ENCODE measurements around the gene TMEM272.

TMEM272 gene, protein sequence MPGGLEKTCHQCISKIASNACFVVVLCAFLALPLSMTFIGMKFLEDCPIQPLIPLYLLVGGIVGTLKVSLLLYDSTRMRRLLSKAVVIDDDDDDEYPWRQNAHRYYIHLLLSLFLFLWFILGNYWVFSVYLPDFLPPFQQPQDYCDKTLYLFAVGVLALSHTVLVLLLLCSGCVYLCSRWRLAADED

DNA sequence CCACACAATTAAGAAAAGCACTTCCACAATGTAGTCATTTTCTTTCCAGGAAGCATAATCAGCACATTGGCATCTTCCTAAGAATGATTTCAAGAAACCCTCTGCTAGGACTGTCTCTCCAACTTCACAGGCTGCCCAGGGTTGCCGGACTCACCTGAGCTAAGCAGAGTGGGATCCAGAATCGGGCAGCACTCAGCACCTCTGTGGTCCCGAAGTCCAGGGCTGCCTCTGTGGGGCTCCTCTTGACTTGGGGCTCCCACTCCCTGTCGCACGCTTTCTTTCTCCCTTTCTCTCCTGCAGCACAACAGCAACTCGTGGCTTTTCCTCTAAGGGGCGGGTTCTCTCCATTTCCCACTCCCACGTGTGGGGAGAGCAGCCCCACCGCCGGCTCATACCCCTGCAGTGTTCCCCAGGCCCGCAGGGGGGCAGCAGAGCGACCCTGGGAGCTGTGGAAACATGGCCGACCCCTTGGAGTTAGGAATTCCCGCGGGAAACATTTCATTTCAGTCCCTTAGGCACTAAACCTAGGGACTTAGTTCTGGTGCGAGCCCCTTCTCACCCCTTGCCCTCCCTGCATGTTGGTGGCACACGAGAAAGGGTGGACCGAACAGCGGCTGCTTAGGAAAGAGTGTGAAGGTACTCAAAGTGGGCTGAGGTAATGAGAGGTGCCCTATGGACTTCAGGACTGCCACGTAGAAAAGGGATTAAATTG is at the start of gene TMEM272:
TSS of gene TMEM272 (minus strand) at position 316 of the 712 bp plus-strand sequence. CDS start 6,647 bp downstream, outside the sequence.
- Histone ChIP-seq H3K4me3 (ENCODE audit: low read length in 2 of 2) (peak within 1 kb of the TSS; percentile 45 to 47), H3K9me3 (ENCODE audit: control insufficient read depth in 2 of 2, low read length in 2 of 2) (no peaks in the 10 kb centered on the region), H3K27me3 (ENCODE audit: control insufficient read depth in 2 of 2, insufficient read depth in 2 of 2, low read length in 2 of 2) (peaks cover 0 to 2% of the 10 kb centered on the region in 2 donors), H3K9ac (ENCODE audit: low read depth in 1 of 2, low read length in 2 of 2) (no peak within 1 kb of the TSS), H3K27ac (ENCODE audit: low read depth in 2 of 2, low read length in 2 of 2) (no peak within 1 kb of the TSS), H3K36me3 (ENCODE audit: control insufficient read depth in 2 of 2, insufficient read depth in 2 of 2, low read length in 2 of 2) (no peaks in the 10 kb centered on the region), H3K4me1 (ENCODE audit: control insufficient read depth in 2 of 2, insufficient read depth in 2 of 2, low read length in 2 of 2) (peaks cover 0 to 6% of the 10 kb centered on the region in 2 donors)

DNA sequence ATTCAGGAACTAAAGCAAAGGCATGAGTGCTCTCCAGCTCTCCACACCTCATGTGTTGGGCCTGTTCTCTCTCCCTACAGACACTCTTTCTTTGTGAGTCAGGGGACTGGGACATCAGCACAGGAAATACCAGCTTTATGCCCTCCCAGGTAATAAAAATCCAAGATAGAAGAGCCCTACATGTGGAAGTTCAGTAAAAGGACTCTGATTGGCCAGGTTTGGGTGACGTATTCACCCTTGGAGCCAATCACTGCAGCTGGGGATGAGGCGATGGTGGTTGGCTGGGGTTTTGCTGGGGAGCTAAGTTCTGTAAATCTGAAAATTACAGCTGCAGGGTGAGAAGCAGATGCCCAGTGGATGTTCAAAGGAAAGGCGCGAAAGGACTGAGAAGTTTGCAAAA is 49.3 kb upstream of the TMEM272 start:
- no peak overlapping the region for H3K9ac ChIP-seq (ENCODE audit: low read depth in 1 of 2, low read length in 2 of 2)
- no peak overlapping the region for H3K27ac ChIP-seq (ENCODE audit: low read depth in 2 of 2, low read length in 2 of 2)
- no peaks in the 10 kb centered on the region for H3K36me3 ChIP-seq (ENCODE audit: control insufficient read depth in 2 of 2, insufficient read depth in 2 of 2, low read length in 2 of 2)
- no peaks in the 10 kb centered on the region for H3K27me3 ChIP-seq (ENCODE audit: control insufficient read depth in 2 of 2, insufficient read depth in 2 of 2, low read length in 2 of 2)
- peaks cover 0 to 6% of the 10 kb centered on the region in 2 donors for H3K4me1 ChIP-seq (ENCODE audit: control insufficient read depth in 2 of 2, insufficient read depth in 2 of 2, low read length in 2 of 2)
- no peaks in the 10 kb centered on the region for H3K9me3 ChIP-seq (ENCODE audit: control insufficient read depth in 2 of 2, low read length in 2 of 2)
- no peak overlapping the region for H3K4me3 ChIP-seq (ENCODE audit: low read length in 2 of 2)

DNA sequence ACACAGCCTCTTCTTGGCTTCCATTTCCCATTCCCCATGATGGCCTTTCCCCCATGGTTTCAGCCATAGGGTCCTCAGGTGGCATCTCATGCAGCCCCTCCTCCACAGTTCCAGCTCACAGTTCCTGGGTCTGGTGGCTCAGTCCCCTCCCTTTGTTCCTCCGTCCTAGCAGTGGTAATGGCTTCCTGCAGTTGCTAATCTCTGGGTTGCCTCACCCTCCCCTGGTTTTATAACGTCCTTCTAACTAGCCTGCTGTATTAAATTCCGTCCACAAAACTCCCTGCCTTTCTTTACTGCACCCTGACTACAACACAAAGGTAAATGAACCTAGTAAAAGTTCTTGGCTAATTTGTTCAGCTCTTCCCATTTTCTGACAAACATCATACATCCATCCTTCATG is 47.7 kb upstream of the TMEM272 start:
- no peak overlapping the region for H3K27ac ChIP-seq (ENCODE audit: low read depth in 2 of 2, low read length in 2 of 2)
- no peaks in the 10 kb centered on the region for H3K36me3 ChIP-seq (ENCODE audit: control insufficient read depth in 2 of 2, insufficient read depth in 2 of 2, low read length in 2 of 2)
- H3K4me3 ChIP-seq (ENCODE audit: low read length in 2 of 2) = no peak overlapping the region
- no peak overlapping the region for H3K9ac ChIP-seq (ENCODE audit: low read depth in 1 of 2, low read length in 2 of 2)
- H3K27me3 ChIP-seq (ENCODE audit: control insufficient read depth in 2 of 2, insufficient read depth in 2 of 2, low read length in 2 of 2) = no peaks in the 10 kb centered on the region
- no peaks in the 10 kb centered on the region for H3K9me3 ChIP-seq (ENCODE audit: control insufficient read depth in 2 of 2, low read length in 2 of 2)
- H3K4me1 ChIP-seq (ENCODE audit: control insufficient read depth in 2 of 2, insufficient read depth in 2 of 2, low read length in 2 of 2) = peaks cover 0 to 6% of the 10 kb centered on the region in 2 donors

DNA sequence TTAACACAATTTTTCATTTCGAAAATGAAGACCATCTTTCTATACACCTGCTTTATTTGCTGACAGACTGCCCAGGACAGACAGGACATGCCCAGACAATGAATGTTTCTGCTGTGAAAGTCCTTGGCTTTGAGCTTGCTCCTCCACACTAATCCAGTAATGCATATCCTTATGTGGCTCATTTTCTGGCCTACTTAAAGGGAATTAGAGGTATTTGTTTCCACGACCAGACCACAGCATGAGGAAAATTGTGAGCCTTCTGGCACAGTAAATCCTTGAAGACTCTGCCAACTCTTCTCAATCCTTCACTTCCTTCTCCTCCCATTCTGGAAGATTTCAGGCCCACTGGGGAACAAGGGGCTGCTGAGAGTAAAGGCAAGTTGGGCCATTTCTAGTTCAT is 42.5 kb upstream of the TMEM272 start:
- Histone ChIP-seq H3K9ac (ENCODE audit: low read depth in 1 of 2, low read length in 2 of 2) (no peak overlapping the region), H3K9me3 (ENCODE audit: control insufficient read depth in 2 of 2, low read length in 2 of 2) (no peaks in the 10 kb centered on the region), H3K27me3 (ENCODE audit: control insufficient read depth in 2 of 2, insufficient read depth in 2 of 2, low read length in 2 of 2) (no peaks in the 10 kb centered on the region), H3K4me3 (ENCODE audit: low read length in 2 of 2) (no peak overlapping the region), H3K36me3 (ENCODE audit: control insufficient read depth in 2 of 2, insufficient read depth in 2 of 2, low read length in 2 of 2) (no peaks in the 10 kb centered on the region), H3K27ac (ENCODE audit: low read depth in 2 of 2, low read length in 2 of 2) (no peak overlapping the region), H3K4me1 (ENCODE audit: control insufficient read depth in 2 of 2, insufficient read depth in 2 of 2, low read length in 2 of 2) (peaks cover 0 to 4% of the 10 kb centered on the region in 2 donors)

DNA sequence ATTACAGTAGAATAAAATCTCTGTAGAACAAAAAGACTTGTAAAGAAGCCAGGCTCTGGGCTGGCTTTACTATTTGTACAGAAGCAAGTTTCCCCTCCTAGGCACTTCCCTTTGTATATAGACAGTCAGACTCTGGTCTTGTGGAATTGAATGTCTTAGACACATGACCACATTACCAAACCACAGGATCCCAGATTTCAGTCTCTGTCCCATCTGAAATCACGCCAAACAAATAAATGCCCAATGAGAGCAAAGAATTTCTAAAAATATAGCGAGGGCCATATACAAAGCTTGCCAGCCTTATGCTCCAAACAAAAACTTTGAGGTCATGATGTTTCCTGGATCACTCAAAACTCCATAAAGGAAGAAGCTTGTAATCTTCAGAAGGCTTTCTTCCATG is 40.7 kb upstream of the TMEM272 start:
- Histone ChIP-seq H3K9ac (ENCODE audit: low read depth in 1 of 2, low read length in 2 of 2) (no peak overlapping the region), H3K4me3 (ENCODE audit: low read length in 2 of 2) (no peak overlapping the region), H3K27me3 (ENCODE audit: control insufficient read depth in 2 of 2, insufficient read depth in 2 of 2, low read length in 2 of 2) (no peaks in the 10 kb centered on the region), H3K27ac (ENCODE audit: low read depth in 2 of 2, low read length in 2 of 2) (no peak overlapping the region), H3K4me1 (ENCODE audit: control insufficient read depth in 2 of 2, insufficient read depth in 2 of 2, low read length in 2 of 2) (no peaks in the 10 kb centered on the region), H3K36me3 (ENCODE audit: control insufficient read depth in 2 of 2, insufficient read depth in 2 of 2, low read length in 2 of 2) (no peaks in the 10 kb centered on the region), H3K9me3 (ENCODE audit: control insufficient read depth in 2 of 2, low read length in 2 of 2) (no peaks in the 10 kb centered on the region)

DNA sequence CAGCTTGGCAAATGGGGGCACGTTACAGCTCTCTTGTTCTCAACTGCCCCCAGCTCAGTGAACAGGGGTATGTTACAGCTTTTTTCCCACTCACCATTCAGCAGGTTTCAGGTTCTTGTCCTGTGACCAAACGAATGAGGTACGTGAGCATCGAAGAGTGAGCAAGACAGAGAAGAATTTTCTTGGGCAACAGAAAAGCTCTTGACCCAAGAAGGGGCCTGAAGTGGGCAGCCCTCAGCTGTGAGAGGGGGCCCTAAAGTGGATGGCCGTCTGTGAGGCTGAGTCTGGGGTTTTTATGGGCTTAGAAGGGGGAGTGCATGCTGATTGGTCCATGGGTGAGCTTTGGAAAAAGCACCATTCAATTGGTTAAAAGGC is 38.2 kb upstream of the TMEM272 start:
- Histone ChIP-seq H3K27ac (ENCODE audit: low read depth in 2 of 2, low read length in 2 of 2) (no peak overlapping the region), H3K27me3 (ENCODE audit: control insufficient read depth in 2 of 2, insufficient read depth in 2 of 2, low read length in 2 of 2) (no peaks in the 10 kb centered on the region), H3K36me3 (ENCODE audit: control insufficient read depth in 2 of 2, insufficient read depth in 2 of 2, low read length in 2 of 2) (no peaks in the 10 kb centered on the region), H3K9me3 (ENCODE audit: control insufficient read depth in 2 of 2, low read length in 2 of 2) (no peaks in the 10 kb centered on the region), H3K4me1 (ENCODE audit: control insufficient read depth in 2 of 2, insufficient read depth in 2 of 2, low read length in 2 of 2) (no peaks in the 10 kb centered on the region), H3K9ac (ENCODE audit: low read depth in 1 of 2, low read length in 2 of 2) (no peak overlapping the region), H3K4me3 (ENCODE audit: low read length in 2 of 2) (no peak overlapping the region)

DNA sequence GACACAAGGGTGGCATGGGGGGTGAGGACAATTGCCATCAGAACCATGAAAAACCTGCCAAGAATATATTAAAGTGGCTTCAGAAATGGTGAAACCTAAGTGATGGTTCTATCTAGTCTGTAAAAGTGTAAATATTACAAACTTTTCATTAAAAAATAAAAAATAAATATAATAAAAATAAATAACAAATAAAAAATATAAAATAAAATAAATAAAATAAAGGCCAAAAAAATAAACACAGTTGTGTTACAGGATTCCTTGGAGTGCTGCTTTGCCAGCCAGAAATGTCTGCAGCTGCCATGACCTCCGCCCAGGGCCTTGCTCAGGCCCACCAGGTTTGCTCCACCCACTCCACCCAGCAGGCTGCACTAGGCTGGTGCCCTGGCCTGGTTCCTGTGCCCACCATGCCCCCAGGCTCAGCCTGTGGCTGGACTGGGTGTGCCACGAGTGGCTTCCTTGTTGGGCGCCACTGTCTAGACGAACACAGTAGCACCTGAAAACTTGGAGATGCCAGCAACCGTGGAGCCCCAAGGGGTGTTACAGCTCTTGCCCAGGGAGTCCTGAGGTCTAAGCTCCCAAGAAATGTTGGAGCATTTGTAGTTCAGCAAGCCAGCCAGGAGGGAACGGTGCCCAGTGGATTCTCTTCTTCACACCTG is 37.7 kb upstream of the TMEM272 start:
- no peak overlapping the region for H3K4me3 ChIP-seq (ENCODE audit: low read length in 2 of 2)
- no peak overlapping the region for H3K9ac ChIP-seq (ENCODE audit: low read depth in 1 of 2, low read length in 2 of 2)
- H3K4me1 ChIP-seq (ENCODE audit: control insufficient read depth in 2 of 2, insufficient read depth in 2 of 2, low read length in 2 of 2) = no peaks in the 10 kb centered on the region
- H3K9me3 ChIP-seq (ENCODE audit: control insufficient read depth in 2 of 2, low read length in 2 of 2) = no peaks in the 10 kb centered on the region
- no peak overlapping the region for H3K27ac ChIP-seq (ENCODE audit: low read depth in 2 of 2, low read length in 2 of 2)
- H3K36me3 ChIP-seq (ENCODE audit: control insufficient read depth in 2 of 2, insufficient read depth in 2 of 2, low read length in 2 of 2) = no peaks in the 10 kb centered on the region
- no peaks in the 10 kb centered on the region for H3K27me3 ChIP-seq (ENCODE audit: control insufficient read depth in 2 of 2, insufficient read depth in 2 of 2, low read length in 2 of 2)

DNA sequence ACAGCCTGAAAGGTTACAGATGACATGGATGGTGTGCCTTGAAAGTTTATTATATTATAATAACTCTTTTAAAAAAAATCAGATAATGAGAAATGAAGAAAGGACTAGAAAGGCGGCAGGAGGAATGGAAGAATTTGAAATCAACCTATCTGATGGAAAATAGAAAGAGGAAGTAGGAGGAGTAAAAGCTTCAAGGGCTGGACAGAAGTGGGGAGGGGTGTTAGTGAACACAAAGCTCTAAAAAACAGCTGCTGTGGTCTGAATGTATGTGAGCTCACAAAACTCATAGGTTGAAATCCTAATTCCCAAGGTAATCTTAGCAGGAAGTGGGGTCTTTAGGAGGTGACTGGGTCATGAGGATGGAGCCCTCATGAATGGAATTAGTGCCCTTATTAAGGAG is 36.3 kb upstream of the TMEM272 start:
- no peaks in the 10 kb centered on the region for H3K4me1 ChIP-seq (ENCODE audit: control insufficient read depth in 2 of 2, insufficient read depth in 2 of 2, low read length in 2 of 2)
- no peaks in the 10 kb centered on the region for H3K36me3 ChIP-seq (ENCODE audit: control insufficient read depth in 2 of 2, insufficient read depth in 2 of 2, low read length in 2 of 2)
- H3K27ac ChIP-seq (ENCODE audit: low read depth in 2 of 2, low read length in 2 of 2) = no peak overlapping the region
- no peak overlapping the region for H3K4me3 ChIP-seq (ENCODE audit: low read length in 2 of 2)
- no peaks in the 10 kb centered on the region for H3K9me3 ChIP-seq (ENCODE audit: control insufficient read depth in 2 of 2, low read length in 2 of 2)
- H3K27me3 ChIP-seq (ENCODE audit: control insufficient read depth in 2 of 2, insufficient read depth in 2 of 2, low read length in 2 of 2) = no peaks in the 10 kb centered on the region
- H3K9ac ChIP-seq (ENCODE audit: low read depth in 1 of 2, low read length in 2 of 2) = no peak overlapping the region

DNA sequence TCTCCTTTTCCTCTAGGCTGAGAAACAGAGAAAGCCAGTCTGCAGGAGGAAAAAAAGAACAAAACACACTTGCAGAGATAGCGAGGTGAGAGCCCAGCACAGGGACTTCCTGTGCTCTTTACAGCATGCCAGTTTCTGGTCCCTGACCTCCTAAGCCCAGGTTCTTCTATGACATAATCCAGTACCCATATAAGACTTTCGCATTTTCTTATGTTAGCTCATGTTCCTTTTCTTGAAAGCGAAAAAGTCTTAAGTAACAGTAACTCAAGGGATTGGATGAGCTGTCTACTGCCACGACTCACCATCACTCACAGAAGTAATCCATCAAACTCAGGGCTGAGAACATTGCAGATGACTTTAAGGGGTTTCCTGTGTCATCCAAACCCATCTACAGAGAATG is 34.2 kb upstream of the TMEM272 start:
- H3K9ac ChIP-seq (ENCODE audit: low read depth in 1 of 2, low read length in 2 of 2) = no peak overlapping the region

DNA sequence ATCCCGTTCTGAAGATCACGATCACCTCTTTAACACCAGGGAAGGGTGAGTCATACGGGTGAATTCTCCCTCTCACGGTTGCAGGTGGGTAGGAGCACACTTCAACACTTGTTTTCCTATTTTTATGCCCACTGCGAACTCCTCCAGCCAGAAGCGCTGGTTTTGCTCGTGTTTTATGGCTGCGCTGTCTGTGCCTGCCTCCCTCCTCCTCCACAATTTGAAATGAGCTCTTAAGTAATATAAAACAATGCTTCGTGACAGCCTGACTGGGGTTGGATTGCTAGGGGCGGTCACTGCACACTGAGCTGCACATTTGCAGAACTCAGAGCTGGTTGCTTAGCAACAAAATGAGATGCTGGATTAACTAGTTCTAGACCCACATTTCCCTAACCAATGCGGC is 29.7 kb upstream of the TMEM272 start:
- Histone ChIP-seq H3K9me3 (ENCODE audit: control insufficient read depth in 2 of 2, low read length in 2 of 2) (no peaks in the 10 kb centered on the region), H3K4me1 (ENCODE audit: control insufficient read depth in 2 of 2, insufficient read depth in 2 of 2, low read length in 2 of 2) (no peaks in the 10 kb centered on the region), H3K9ac (ENCODE audit: low read depth in 1 of 2, low read length in 2 of 2) (no peak overlapping the region), H3K27ac (ENCODE audit: low read depth in 2 of 2, low read length in 2 of 2) (no peak overlapping the region), H3K36me3 (ENCODE audit: control insufficient read depth in 2 of 2, insufficient read depth in 2 of 2, low read length in 2 of 2) (no peaks in the 10 kb centered on the region), H3K27me3 (ENCODE audit: control insufficient read depth in 2 of 2, insufficient read depth in 2 of 2, low read length in 2 of 2) (no peaks in the 10 kb centered on the region), H3K4me3 (ENCODE audit: low read length in 2 of 2) (no peak overlapping the region)

More for the DNA sequence above, 34.2 kb upstream of the TMEM272 start:
- Histone ChIP-seq H3K27ac (ENCODE audit: low read depth in 2 of 2, low read length in 2 of 2) (no peak overlapping the region), H3K36me3 (ENCODE audit: control insufficient read depth in 2 of 2, insufficient read depth in 2 of 2, low read length in 2 of 2) (no peaks in the 10 kb centered on the region), H3K9me3 (ENCODE audit: control insufficient read depth in 2 of 2, low read length in 2 of 2) (no peaks in the 10 kb centered on the region), H3K27me3 (ENCODE audit: control insufficient read depth in 2 of 2, insufficient read depth in 2 of 2, low read length in 2 of 2) (no peaks in the 10 kb centered on the region), H3K4me1 (ENCODE audit: control insufficient read depth in 2 of 2, insufficient read depth in 2 of 2, low read length in 2 of 2) (no peaks in the 10 kb centered on the region), H3K4me3 (ENCODE audit: low read length in 2 of 2) (no peak overlapping the region)

All from mucosa of rectum (tissue), 2 donors.